HG02970 (cell line): Measurements from ENCODE around the gene KRTAP10-10.
"Not testable (repeated sequence)": the region's sequence is repeated elsewhere in the genome, so short reads cannot be mapped to it uniquely, and the experiment has no call there.

Experiments
- ATAC-seq: cut with Tn5 transposase; IDR thresholded peaks from one replicate; pipeline ENCODE4 v1.9.1; 2021; ENCODE audit warnings: mild to moderate bottlenecking, moderate library complexity, moderate number of reproducible peaks; ENCODE audit not compliant: unreplicated experiment, low FRiP score

The KRTAP10-10 gene

GRCh38 chr21:44637018-44637850, at the start of gene KRTAP10-10:
Gene KRTAP10-10 (plus strand): TSS chr21:44637356. CDS start chr21:44637418, 62 bp downstream.
- ATAC-seq = no peak

- no peak for ATAC-seq
Measured at GRCh38 chr21:44589094-44589493, 48.1 kb upstream of the KRTAP10-10 start.

GRCh38 chr21:44589586-44590305, 47.4 kb upstream of the KRTAP10-10 start:
- no peak for ATAC-seq

GRCh38 chr21:44590311-44590721, 46.8 kb upstream of the KRTAP10-10 start:
- no peak for ATAC-seq

- ATAC-seq = not testable (repeated sequence)
Measured at GRCh38 chr21:44590897-44591800, 46.0 kb upstream of the KRTAP10-10 start.

GRCh38 chr21:44591801-44592130, 45.4 kb upstream of the KRTAP10-10 start:
- not testable (repeated sequence) for ATAC-seq

GRCh38 chr21:44592446-44593311, 44.5 kb upstream of the KRTAP10-10 start, which contains the start of gene KRTAP10-6:
Gene KRTAP10-6 (minus strand): TSS chr21:44592505. CDS start chr21:44592484, 21 bp downstream.
- ATAC-seq = no peak

GRCh38 chr21:44593598-44594405, 43.4 kb upstream of the KRTAP10-10 start:
- no peak for ATAC-seq

GRCh38 chr21:44594406-44594916, 42.7 kb upstream of the KRTAP10-10 start:
- ATAC-seq = no peak

GRCh38 chr21:44595524-44595923, 41.6 kb upstream of the KRTAP10-10 start:
- ATAC-seq = no peak

GRCh38 chr21:44596068-44596725, 41.0 kb upstream of the KRTAP10-10 start:
- ATAC-seq = no peak

GRCh38 chr21:44598061-44598460, 39.1 kb upstream of the KRTAP10-10 start:
- ATAC-seq = no peak

- ATAC-seq = no peak
Measured at GRCh38 chr21:44599264-44600029, 37.7 kb upstream of the KRTAP10-10 start.

- not testable (repeated sequence) for ATAC-seq
Measured at GRCh38 chr21:44600118-44600978, 36.8 kb upstream of the KRTAP10-10 start, which contains the start of gene KRTAP10-7. Gene KRTAP10-7 (plus strand): TSS chr21:44600597. CDS start chr21:44600622, 25 bp downstream.

GRCh38 chr21:44601091-44601490, 36.1 kb upstream of the KRTAP10-10 start:
- ATAC-seq = not testable (repeated sequence)
